ENCODE data around the gene DHX16.
"Not testable (repeated sequence)": the region's sequence is repeated elsewhere in the genome, so short reads cannot be mapped to it uniquely, and the experiment has no call there.

Gene DHX16

GRCh38 chr6:30672445-30673253 lies at the start of gene DHX16:
TSS of gene DHX16 (minus strand) at chr6:30673006. CDS start at chr6:30672841, 165 bp downstream.
- H3K36me3 ChIP-seq (ENCODE audit: insufficient read depth, low read length) = peaks cover 36% of the 10 kb centered on the region
- H3K9ac ChIP-seq (ENCODE audit: low read length) = peak within 1 kb of the TSS; percentile 90
- peaks cover 15% of the 10 kb centered on the region for H3K4me1 ChIP-seq (ENCODE audit: insufficient read depth, low read length)

GRCh38 chr6:30722025-30722279 lies 49.1 kb upstream of the DHX16 start:
- peak overlapping the region; percentile 97 for H3K27ac ChIP-seq (ENCODE audit: low read depth, low read length)
- not testable (repeated sequence) for H3K27me3 ChIP-seq (ENCODE audit: control insufficient read depth in 1 of 2, insufficient read depth in 2 of 2, low read length in 2 of 2); H3K9me3 ChIP-seq (ENCODE audit: low read length)
- H3K9ac ChIP-seq (ENCODE audit: low read length) = peak overlapping the region; percentile 61
- peaks cover 38% of the 10 kb centered on the region for H3K36me3 ChIP-seq (ENCODE audit: insufficient read depth, low read length)
- H3K4me3 ChIP-seq (ENCODE audit: low read depth in 1 of 2, low read length in 2 of 2) = peak overlapping the region; percentile 78 to 84
- H3K4me1 ChIP-seq (ENCODE audit: insufficient read depth, low read length) = peaks cover 25% of the 10 kb centered on the region

More at GRCh38 chr6:30672445-30673253, at the start of gene DHX16:
- Histone ChIP-seq H3K9me3 (ENCODE audit: low read length) (no peaks in the 10 kb centered on the region), H3K4me3 (ENCODE audit: low read depth in 1 of 2, low read length in 2 of 2) (peak within 1 kb of the TSS; percentile 88 to 99), H3K27ac (ENCODE audit: low read depth, low read length) (peak within 1 kb of the TSS; percentile 94), H3K27me3 (ENCODE audit: control insufficient read depth in 1 of 2, insufficient read depth in 2 of 2, low read length in 2 of 2) (no peaks in the 10 kb centered on the region)

GRCh38 chr6:30721198-30722024 lies 48.6 kb upstream of the DHX16 start:
- H3K27me3 ChIP-seq (ENCODE audit: control insufficient read depth in 1 of 2, insufficient read depth in 2 of 2, low read length in 2 of 2) = no peaks in the 10 kb centered on the region
- H3K4me1 ChIP-seq (ENCODE audit: insufficient read depth, low read length) = peaks cover 28% of the 10 kb centered on the region
- H3K9me3 ChIP-seq (ENCODE audit: low read length) = no peaks in the 10 kb centered on the region
- peak overlapping the region; percentile 98 for H3K9ac ChIP-seq (ENCODE audit: low read length)
- H3K27ac ChIP-seq (ENCODE audit: low read depth, low read length) = peak overlapping the region; percentile 97
- H3K4me3 ChIP-seq (ENCODE audit: low read depth in 1 of 2, low read length in 2 of 2) = peak overlapping the region; percentile 80 to 96
- peaks cover 33% of the 10 kb centered on the region for H3K36me3 ChIP-seq (ENCODE audit: insufficient read depth, low read length)

GRCh38 chr6:30720738-30721197 lies 48.0 kb upstream of the DHX16 start:
- peak overlapping the region; percentile 80 to 96 for H3K4me3 ChIP-seq (ENCODE audit: low read depth in 1 of 2, low read length in 2 of 2)
- H3K36me3 ChIP-seq (ENCODE audit: insufficient read depth, low read length) = peaks cover 29% of the 10 kb centered on the region
- H3K27me3 ChIP-seq (ENCODE audit: control insufficient read depth in 1 of 2, insufficient read depth in 2 of 2, low read length in 2 of 2) = no peaks in the 10 kb centered on the region
- peak overlapping the region; percentile 98 for H3K9ac ChIP-seq (ENCODE audit: low read length)
- H3K4me1 ChIP-seq (ENCODE audit: insufficient read depth, low read length) = peaks cover 26% of the 10 kb centered on the region
- H3K27ac ChIP-seq (ENCODE audit: low read depth, low read length) = peak overlapping the region; percentile 81
- no peaks in the 10 kb centered on the region for H3K9me3 ChIP-seq (ENCODE audit: low read length)

- Histone ChIP-seq H3K4me3 (ENCODE audit: low read depth in 1 of 2, low read length in 2 of 2) (peak within 1 kb of the TSS; percentile 80 to 96), H3K4me1 (ENCODE audit: insufficient read depth, low read length) (peaks cover 24% of the 10 kb centered on the region), H3K9me3 (ENCODE audit: low read length) (no peaks in the 10 kb centered on the region), H3K27ac (ENCODE audit: low read depth, low read length) (peak within 1 kb of the TSS; percentile 81), H3K36me3 (ENCODE audit: insufficient read depth, low read length) (peaks cover 23% of the 10 kb centered on the region), H3K27me3 (ENCODE audit: control insufficient read depth in 1 of 2, insufficient read depth in 2 of 2, low read length in 2 of 2) (no peaks in the 10 kb centered on the region), H3K9ac (ENCODE audit: low read length) (peak within 1 kb of the TSS; percentile 98)
Measured at GRCh38 chr6:30719791-30720737, 47.3 kb upstream of the DHX16 start, which contains the start of gene TUBB. TSS of gene TUBB (plus strand) at chr6:30720352. CDS start at chr6:30720507, 155 bp downstream.

- peaks cover 17% of the 10 kb centered on the region for H3K36me3 ChIP-seq (ENCODE audit: insufficient read depth, low read length)
- H3K27ac ChIP-seq (ENCODE audit: low read depth, low read length) = peak overlapping the region; percentile 81
- H3K4me3 ChIP-seq (ENCODE audit: low read depth in 1 of 2, low read length in 2 of 2) = peak overlapping the region in 1 of 2 donors; percentile 96
- no peaks in the 10 kb centered on the region for H3K9me3 ChIP-seq (ENCODE audit: low read length)
- H3K9ac ChIP-seq (ENCODE audit: low read length) = peak overlapping the region; percentile 16
- H3K27me3 ChIP-seq (ENCODE audit: control insufficient read depth in 1 of 2, insufficient read depth in 2 of 2, low read length in 2 of 2) = no peaks in the 10 kb centered on the region
- H3K4me1 ChIP-seq (ENCODE audit: insufficient read depth, low read length) = peaks cover 24% of the 10 kb centered on the region
Measured at GRCh38 chr6:30719356-30719755, 46.5 kb upstream of the DHX16 start.

- Histone ChIP-seq H3K4me1 (ENCODE audit: insufficient read depth, low read length) (peaks cover 24% of the 10 kb centered on the region), H3K27ac (ENCODE audit: low read depth, low read length) (peak overlapping the region; percentile 91), H3K9ac (ENCODE audit: low read length) (peak overlapping the region; percentile 47), H3K4me3 (ENCODE audit: low read depth in 1 of 2, low read length in 2 of 2) (peak overlapping the region in 1 of 2 donors; percentile 64), H3K36me3 (ENCODE audit: insufficient read depth, low read length) (peaks cover 18% of the 10 kb centered on the region)
- not testable (repeated sequence) for H3K9me3 ChIP-seq (ENCODE audit: low read length); H3K27me3 ChIP-seq (ENCODE audit: control insufficient read depth in 1 of 2, insufficient read depth in 2 of 2, low read length in 2 of 2)
Measured at GRCh38 chr6:30717845-30718720, 45.3 kb upstream of the DHX16 start.

GRCh38 chr6:30717129-30717844 lies 44.5 kb upstream of the DHX16 start, which contains the start of gene MDC1:
TSS of gene MDC1 (minus strand) at chr6:30717281. CDS start at chr6:30715175, 2,106 bp downstream.
- H3K4me3 ChIP-seq (ENCODE audit: low read depth in 1 of 2, low read length in 2 of 2) = peak within 1 kb of the TSS; percentile 64 to 79
- peak within 1 kb of the TSS; percentile 91 for H3K27ac ChIP-seq (ENCODE audit: low read depth, low read length)
- no peaks in the 10 kb centered on the region for H3K27me3 ChIP-seq (ENCODE audit: control insufficient read depth in 1 of 2, insufficient read depth in 2 of 2, low read length in 2 of 2)
- peaks cover 22% of the 10 kb centered on the region for H3K36me3 ChIP-seq (ENCODE audit: insufficient read depth, low read length)
- H3K4me1 ChIP-seq (ENCODE audit: insufficient read depth, low read length) = peaks cover 21% of the 10 kb centered on the region
- H3K9me3 ChIP-seq (ENCODE audit: low read length) = no peaks in the 10 kb centered on the region
- H3K9ac ChIP-seq (ENCODE audit: low read length) = peak within 1 kb of the TSS; percentile 79

GRCh38 chr6:30716879-30717128 lies 44.0 kb upstream of the DHX16 start:
- no peaks in the 10 kb centered on the region for H3K27me3 ChIP-seq (ENCODE audit: control insufficient read depth in 1 of 2, insufficient read depth in 2 of 2, low read length in 2 of 2)
- H3K9me3 ChIP-seq (ENCODE audit: low read length) = no peaks in the 10 kb centered on the region
- peak overlapping the region; percentile 79 for H3K9ac ChIP-seq (ENCODE audit: low read length)

GRCh38 chr6:30714263-30714662 lies 41.5 kb upstream of the DHX16 start:
- Histone ChIP-seq H3K4me1 (ENCODE audit: insufficient read depth, low read length) (peaks cover 8% of the 10 kb centered on the region), H3K9ac (ENCODE audit: low read length) (no peak overlapping the region), H3K4me3 (ENCODE audit: low read depth in 1 of 2, low read length in 2 of 2) (no peak overlapping the region), H3K36me3 (ENCODE audit: insufficient read depth, low read length) (peaks cover 41% of the 10 kb centered on the region), H3K9me3 (ENCODE audit: low read length) (no peaks in the 10 kb centered on the region), H3K27ac (ENCODE audit: low read depth, low read length) (no peak overlapping the region), H3K27me3 (ENCODE audit: control insufficient read depth in 1 of 2, insufficient read depth in 2 of 2, low read length in 2 of 2) (no peaks in the 10 kb centered on the region)

More at GRCh38 chr6:30716879-30717128, 44.0 kb upstream of the DHX16 start:
- H3K4me1 ChIP-seq (ENCODE audit: insufficient read depth, low read length) = peaks cover 16% of the 10 kb centered on the region
- H3K36me3 ChIP-seq (ENCODE audit: insufficient read depth, low read length) = peaks cover 27% of the 10 kb centered on the region
- H3K4me3 ChIP-seq (ENCODE audit: low read depth in 1 of 2, low read length in 2 of 2) = peak overlapping the region; percentile 64 to 79
- H3K27ac ChIP-seq (ENCODE audit: low read depth, low read length) = peak overlapping the region; percentile 91
